Fibroblast of mammary gland (primary cell): ENCODE results near the gene LZTS2.
"Not testable (repeated sequence)": the region's sequence is repeated elsewhere in the genome, so short reads cannot be mapped to it uniquely, and the experiment has no call there.

Experiments used
- DNase-seq: peaks from one replicate; pipeline ENCODE4 v3.0.0-alpha.2; 2010; ENCODE audit warnings: low read depth
- H3K4me3 ChIP-seq: 2 replicates; pipeline ENCODE4 v1.5.1; 2011; ENCODE audit warnings: low read depth, mild to moderate bottlenecking, low read length, moderate library complexity; ENCODE audit not compliant: control insufficient read depth
- CTCF ChIP-seq: conservative IDR thresholded peaks from 2 replicates; pipeline ENCODE4 v1.5.1; 2011; ENCODE audit warnings: low read depth, low read length, inconsistent platforms; ENCODE audit not compliant: control insufficient read depth, insufficient read depth

The LZTS2 gene

GRCh38 chr10:100972115-100972903 lies 27.3 kb upstream of the LZTS2 start:
- TF ChIP-seq CTCF = no peak
- DNase-seq = no peak
- H3K4me3 ChIP-seq = no peak overlapping the region

- DNase-seq = no peak
- H3K4me3 ChIP-seq = no peak overlapping the region
- TF ChIP-seq CTCF = no peak
Measured at GRCh38 chr10:100972904-100973535, 26.6 kb upstream of the LZTS2 start.

- DNase-seq, H3K4me3 ChIP-seq: not testable (repeated sequence)
Measured at GRCh38 chr10:100975397-100975796, 24.2 kb upstream of the LZTS2 start.

- H3K4me3 ChIP-seq = no peak overlapping the region
- TF ChIP-seq CTCF = no peak
- no peak for DNase-seq
Measured at GRCh38 chr10:100976906-100977305, 22.7 kb upstream of the LZTS2 start.

DNA sequence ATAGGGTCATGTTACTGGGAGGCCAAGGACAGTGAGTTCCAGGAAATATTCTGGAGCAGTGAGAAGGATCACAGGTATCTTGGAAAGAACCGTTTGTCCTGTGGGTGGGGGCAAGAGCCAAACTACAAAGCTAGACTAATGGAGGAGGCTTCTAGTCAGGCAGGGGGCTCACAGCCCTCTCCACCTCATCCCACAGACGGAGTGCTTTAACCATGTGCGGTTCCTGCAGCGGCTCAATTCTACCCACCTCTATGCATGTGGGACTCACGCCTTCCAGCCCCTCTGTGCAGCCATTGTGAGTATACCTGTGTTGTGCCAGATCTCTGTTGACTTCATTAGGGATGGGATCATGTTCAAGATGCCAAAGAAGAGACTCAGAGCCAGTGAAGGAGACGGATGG lies 22.2 kb upstream of the LZTS2 start:
- TF ChIP-seq CTCF = no peak
- no peak overlapping the region for H3K4me3 ChIP-seq
- no peak for DNase-seq

DNA sequence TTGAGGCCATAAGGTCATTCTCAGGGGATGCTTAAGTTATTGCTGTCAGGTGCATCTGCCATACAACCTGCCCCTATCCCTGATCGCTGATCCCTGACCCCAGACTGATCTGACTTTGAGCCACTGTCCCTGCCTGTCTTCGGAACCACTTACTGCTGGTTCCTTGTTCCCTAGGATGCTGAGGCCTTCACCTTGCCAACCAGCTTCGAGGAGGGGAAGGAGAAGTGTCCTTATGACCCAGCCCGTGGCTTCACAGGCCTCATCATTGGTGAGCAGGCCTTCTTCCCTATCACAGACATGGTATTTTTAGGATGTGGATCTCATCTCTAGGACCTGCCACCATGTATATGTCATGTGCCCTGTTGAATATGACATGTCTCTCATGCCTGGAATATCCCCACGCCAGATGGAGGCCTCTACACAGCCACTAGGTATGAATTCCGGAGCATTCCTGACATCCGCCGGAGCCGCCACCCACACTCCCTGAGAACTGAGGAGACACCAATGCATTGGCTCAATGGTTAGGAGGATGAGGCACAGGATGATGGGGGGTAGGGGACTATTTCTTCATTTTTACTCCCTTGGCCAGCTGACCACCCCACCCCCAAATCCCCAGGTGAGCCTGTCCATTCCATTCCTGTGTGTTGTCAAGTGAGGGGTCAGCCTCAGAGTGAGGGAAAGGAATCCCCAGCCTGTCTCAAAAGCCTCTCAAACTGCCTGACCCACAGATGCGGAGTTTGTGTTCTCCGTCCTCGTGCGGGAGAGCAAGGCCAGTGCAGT lies 21.3 kb upstream of the LZTS2 start:
- no peak for TF ChIP-seq CTCF
- DNase-seq = no peak
- no peak overlapping the region for H3K4me3 ChIP-seq

DNA sequence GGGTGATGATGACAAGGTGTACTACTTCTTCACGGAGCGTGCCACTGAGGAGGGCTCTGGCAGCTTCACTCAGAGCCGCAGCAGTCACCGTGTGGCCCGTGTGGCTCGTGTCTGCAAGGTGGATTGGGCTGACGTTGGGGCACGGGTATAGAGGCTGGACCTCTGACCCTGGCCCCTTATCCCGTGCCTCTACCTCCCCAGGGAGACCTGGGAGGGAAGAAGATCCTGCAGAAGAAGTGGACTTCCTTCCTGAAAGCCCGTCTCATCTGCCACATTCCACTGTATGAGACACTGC lies 20.8 kb upstream of the LZTS2 start:
- H3K4me3 ChIP-seq = no peak overlapping the region
- no peak for TF ChIP-seq CTCF
- no peak for DNase-seq
